Dendritic cell treated with granulocyte-macrophage colony-stimulating factor and Interleukin-4, amounts not matched to agents 40 ng/mL and 50 ng/mL, for 4 days (primary cell): ENCODE results near the gene METRNL.
"Not testable (repeated sequence)": the region's sequence is repeated elsewhere in the genome, so short reads cannot be mapped to it uniquely, and the experiment has no call there.

Experiments
- H3K27ac Mint-ChIP-seq: one replicate; pipeline ENCODE4 v1.8.0; 2022; ENCODE audit warnings: mild to moderate bottlenecking, mixed read lengths
- H3K27me3 Mint-ChIP-seq: one replicate; pipeline ENCODE4 v1.8.0; 2022; ENCODE audit warnings: mild to moderate bottlenecking, mixed read lengths
- H3K36me3 Mint-ChIP-seq: one replicate; pipeline ENCODE4 v1.8.0; 2022; ENCODE audit warnings: low read depth, mixed read lengths
- H3K4me1 Mint-ChIP-seq: one replicate; pipeline ENCODE4 v1.8.0; 2022; ENCODE audit warnings: low read depth, mixed read lengths
- H3K4me3 Mint-ChIP-seq: one replicate; pipeline ENCODE4 v1.8.0; 2022; ENCODE audit warnings: mild to moderate bottlenecking, moderate library complexity, mixed read lengths
- H3K9me3 Mint-ChIP-seq: one replicate; pipeline ENCODE4 v1.8.0; 2022; ENCODE audit warnings: mixed read lengths
- intact Hi-C: fragments of 100-400 bp; cut with micrococcal nuclease; formaldehyde crosslinking; loops from one replicate; pipeline ENCODE4 v1.15.0; 2022

The METRNL gene

DNA sequence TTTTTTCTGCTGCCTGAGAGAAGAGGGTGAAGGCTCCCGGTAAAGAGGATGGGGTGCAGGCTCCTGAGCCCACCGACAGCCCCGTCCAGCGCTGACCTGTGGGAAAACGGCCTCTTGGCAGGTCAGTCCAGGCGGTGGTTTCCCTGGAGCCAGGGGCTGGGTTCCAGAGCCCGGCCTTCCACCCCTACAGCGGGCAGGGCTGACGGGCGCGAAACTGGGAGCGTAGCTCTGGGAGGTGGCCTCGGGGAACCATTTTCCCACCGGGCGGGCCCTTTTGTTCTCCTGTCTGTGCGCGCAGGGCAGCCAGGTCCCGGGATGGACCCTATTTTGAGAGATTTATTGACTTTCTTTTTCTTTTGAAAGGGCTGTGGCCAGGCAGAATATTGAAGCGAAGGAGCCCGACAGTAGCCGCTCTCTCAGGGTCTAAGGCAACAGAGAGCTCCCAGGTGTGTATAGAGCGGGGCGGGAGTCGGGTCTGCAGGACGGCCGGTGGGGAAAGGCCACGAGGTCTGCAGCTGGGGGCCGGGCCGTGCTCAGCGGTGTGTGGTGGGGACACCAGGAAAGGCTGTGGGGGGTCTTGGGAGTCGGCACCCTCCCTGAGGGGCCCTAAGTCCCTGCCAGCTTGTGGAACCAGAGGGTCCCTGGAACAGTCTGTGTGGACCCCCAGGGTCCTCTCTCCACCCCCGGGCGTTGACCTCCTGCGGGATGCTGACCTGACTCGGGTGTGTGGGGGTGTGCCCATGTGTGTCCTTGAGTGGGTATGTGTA lies 32.3 kb downstream of the METRNL start:
- Mint-ChIP-seq H3K36me3 (no peaks in the 10 kb centered on the region), H3K9me3 (no peaks in the 10 kb centered on the region), H3K4me1 (peaks cover 58% of the 10 kb centered on the region), H3K4me3 (no peak overlapping the region), H3K27ac (peak overlapping the region; percentile 48), H3K27me3 (peaks cover 67% of the 10 kb centered on the region)
- intact Hi-C loops, result no loop called here

DNA sequence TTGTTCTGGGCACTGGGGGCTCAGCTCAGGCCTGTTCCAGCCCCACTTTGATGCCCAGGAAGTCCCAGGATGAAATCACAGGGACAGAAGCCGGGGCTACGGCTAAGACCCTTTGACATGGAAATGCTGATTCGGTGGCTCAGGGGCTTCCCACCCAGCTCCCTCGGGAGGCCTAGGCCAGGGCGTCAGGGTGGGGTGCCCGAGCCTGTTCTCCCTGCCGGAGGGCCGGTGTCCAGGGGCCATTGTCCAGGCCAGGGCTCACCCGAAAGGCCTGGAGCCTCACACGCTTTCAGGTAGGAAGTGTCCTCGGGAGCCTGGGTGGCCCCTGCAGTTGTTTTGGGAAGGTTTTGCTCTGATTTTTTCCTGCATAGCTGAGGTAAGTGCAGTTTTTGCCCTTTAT lies 34.0 kb downstream of the METRNL start:
- Mint-ChIP-seq H3K36me3 (no peaks in the 10 kb centered on the region), H3K27me3 (peaks cover 54% of the 10 kb centered on the region), H3K4me1 (peaks cover 55% of the 10 kb centered on the region), H3K4me3 (no peak overlapping the region), H3K9me3 (no peaks in the 10 kb centered on the region), H3K27ac (peak overlapping the region; percentile 48)
- intact Hi-C loops, result no loop called here

DNA sequence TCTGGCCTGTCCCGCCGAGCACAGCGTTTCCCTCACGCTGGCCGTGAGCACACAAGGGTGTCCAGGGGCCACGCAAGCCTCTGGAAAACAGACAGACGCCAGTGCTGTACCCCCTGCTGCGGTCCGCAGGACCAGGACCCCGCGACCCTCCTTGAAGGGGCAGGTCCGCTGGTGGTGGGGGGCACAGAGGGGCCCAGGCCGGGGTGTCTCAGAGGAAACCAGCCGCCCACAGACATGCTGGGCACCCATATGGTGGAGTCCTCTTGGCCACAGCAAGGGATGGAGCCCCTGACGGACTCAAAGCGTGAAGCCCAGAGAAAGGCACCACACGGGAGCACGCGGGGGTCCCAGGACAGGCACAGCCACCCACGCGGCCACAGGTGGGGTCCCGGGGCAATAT lies 34.4 kb downstream of the METRNL start:
- H3K36me3 Mint-ChIP-seq, result no peaks in the 10 kb centered on the region
- H3K4me1 Mint-ChIP-seq, result peaks cover 58% of the 10 kb centered on the region
- no peak overlapping the region for H3K4me3 Mint-ChIP-seq
- H3K27ac Mint-ChIP-seq, result peak overlapping the region; percentile 48
- no peaks in the 10 kb centered on the region for H3K9me3 Mint-ChIP-seq
- peaks cover 51% of the 10 kb centered on the region for H3K27me3 Mint-ChIP-seq
- intact Hi-C loops, result no loop called here

DNA sequence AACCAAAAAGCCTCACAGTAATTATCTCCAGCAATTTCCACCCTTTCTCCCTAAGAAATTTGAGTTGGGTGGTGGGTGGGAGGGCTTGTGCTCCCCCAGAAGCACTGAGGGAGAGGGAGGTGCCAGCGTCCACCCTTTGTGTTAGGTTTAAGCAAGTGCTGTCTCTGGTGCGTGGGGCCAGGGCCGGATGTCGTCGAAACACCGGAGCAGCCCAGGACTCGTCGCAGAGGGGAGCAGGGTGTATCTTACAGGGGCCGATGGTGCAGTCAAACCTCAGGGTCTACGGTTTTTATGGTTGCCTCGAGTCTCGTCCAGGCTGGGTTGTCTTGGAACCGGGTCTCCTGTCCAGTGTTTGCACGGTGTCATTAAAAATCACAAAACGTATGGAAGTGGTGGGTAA lies 35.3 kb downstream of the METRNL start:
- no peaks in the 10 kb centered on the region for H3K36me3 Mint-ChIP-seq
- intact Hi-C loops, result no loop called here
- peaks cover 48% of the 10 kb centered on the region for H3K27me3 Mint-ChIP-seq
- no peak overlapping the region for H3K4me3 Mint-ChIP-seq
- H3K9me3 Mint-ChIP-seq, result no peaks in the 10 kb centered on the region
- peaks cover 65% of the 10 kb centered on the region for H3K4me1 Mint-ChIP-seq
- peak overlapping the region; percentile 46 for H3K27ac Mint-ChIP-seq

DNA sequence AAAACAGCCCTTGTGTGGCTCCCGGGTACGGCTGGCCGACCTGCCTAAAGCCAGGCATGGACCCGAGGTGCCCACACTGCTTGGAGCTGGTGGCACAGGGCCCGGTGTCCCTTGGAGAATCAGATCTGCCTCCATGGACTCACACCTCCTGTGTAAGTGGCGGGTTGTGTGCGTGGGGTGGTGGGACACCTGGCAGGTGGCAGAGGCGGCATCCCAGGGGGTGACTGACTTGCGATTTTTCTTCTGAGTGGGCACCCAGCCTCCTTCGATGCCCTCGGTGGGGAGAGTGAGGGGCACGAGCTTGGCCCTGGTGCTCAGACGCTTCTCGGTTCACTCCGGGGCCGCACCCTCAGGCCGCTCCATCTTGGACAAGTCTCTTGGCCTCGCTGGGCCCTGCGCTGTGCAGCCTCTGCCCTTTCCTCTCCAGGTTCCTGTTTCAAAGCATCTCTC lies 35.8 kb downstream of the METRNL start:
- no peaks in the 10 kb centered on the region for H3K36me3 Mint-ChIP-seq
- intact Hi-C loops, result no loop called here
- no peak overlapping the region for H3K4me3 Mint-ChIP-seq
- peaks cover 66% of the 10 kb centered on the region for H3K4me1 Mint-ChIP-seq
- peak overlapping the region; percentile 43 for H3K27ac Mint-ChIP-seq
- peaks cover 44% of the 10 kb centered on the region for H3K27me3 Mint-ChIP-seq
- no peaks in the 10 kb centered on the region for H3K9me3 Mint-ChIP-seq

DNA sequence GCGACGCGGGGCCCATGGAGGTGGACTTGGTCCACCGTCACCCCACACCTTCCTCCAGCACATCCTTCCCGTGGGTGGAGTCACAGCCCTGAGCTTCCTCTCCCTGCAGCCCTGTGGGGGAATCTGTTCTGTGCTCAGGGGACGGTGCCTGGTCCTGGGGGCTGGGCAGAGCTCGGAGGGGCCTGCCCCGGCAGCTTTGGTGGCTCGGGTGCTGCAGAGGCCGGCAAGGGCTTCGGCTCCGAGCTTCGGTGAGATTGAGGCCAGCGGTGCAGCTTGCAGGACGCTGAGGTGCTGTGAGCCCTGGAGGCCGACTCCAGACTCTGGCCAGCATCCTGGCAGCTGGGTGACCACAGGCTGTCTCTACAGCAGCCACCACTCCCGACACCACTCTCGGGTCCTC lies 36.4 kb downstream of the METRNL start:
- Mint-ChIP-seq H3K27me3 (peaks cover 46% of the 10 kb centered on the region), H3K27ac (peak overlapping the region; percentile 43), H3K36me3 (no peaks in the 10 kb centered on the region), H3K9me3 (no peaks in the 10 kb centered on the region), H3K4me3 (no peak overlapping the region), H3K4me1 (peaks cover 68% of the 10 kb centered on the region)
- intact Hi-C loops, result no loop called here

DNA sequence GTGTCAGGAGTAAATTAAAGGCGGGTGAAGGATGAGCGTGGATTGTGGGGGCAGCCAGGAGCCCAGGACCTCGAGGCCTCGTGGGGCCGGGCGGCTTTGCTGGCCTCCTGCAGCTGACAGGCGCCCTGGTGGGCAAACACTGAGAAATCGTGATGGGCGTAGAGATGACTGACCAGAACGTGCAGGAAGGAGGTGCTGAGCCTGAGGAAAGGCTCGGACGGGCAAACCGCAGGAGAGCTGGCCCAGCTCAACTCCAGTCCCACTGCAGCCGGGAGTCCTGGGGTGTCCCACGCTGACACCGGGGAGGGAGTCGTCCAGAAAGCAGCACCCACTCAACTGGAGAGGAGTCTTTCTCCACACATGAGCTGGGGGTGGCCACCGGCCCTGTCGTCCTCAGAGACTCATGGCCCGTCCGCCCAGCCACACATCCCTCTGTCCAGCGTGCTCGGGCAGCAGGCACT lies 36.9 kb downstream of the METRNL start:
- Mint-ChIP-seq H3K9me3 (no peaks in the 10 kb centered on the region), H3K36me3 (no peaks in the 10 kb centered on the region), H3K4me3 (no peak overlapping the region), H3K4me1 (peaks cover 63% of the 10 kb centered on the region), H3K27me3 (peaks cover 40% of the 10 kb centered on the region), H3K27ac (peak overlapping the region; percentile 43)
- intact Hi-C loops, result no loop called here

DNA sequence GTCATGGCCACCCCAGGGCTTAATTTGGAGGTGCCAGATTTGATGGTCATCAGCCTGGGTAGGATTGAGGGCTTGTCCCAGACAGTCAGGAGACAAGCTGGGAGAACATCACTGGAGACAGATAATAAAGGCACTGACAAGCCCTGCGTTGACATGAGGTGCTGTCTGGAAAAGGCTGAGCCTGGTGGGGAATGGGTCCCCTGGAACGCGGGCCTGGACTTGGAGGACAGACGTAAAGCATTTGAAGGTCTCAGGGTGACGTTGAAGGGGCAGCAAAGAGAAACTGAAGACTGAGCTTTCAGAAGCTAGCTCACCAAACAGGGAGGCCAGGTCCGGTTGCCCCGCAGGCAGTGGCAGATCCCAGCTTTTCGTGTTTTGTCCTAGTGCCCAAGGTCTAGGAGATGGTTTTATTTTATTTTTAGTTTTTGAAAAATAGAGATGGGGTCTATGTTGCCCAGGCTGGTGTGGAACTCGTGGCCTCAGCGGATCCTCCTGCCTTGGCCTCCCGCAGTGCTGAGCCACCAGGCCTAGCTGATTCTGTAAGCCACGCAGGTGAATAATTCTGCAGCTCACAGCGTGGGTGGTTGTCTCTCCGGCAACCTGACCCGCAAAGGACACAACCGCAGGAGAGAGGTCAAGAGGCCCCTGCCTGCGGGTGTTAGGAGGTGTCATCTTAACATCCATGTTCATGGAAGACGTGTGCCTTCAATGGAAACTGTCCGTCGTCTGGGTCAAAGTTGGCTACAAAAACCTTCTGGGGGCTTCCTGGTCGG lies 37.6 kb downstream of the METRNL start:
- H3K27ac Mint-ChIP-seq, result peak overlapping the region; percentile 43
- intact Hi-C loops, result no loop called here
- H3K36me3 Mint-ChIP-seq, result no peaks in the 10 kb centered on the region
- H3K9me3 Mint-ChIP-seq, result no peaks in the 10 kb centered on the region
- H3K27me3 Mint-ChIP-seq, result peaks cover 38% of the 10 kb centered on the region
- H3K4me1 Mint-ChIP-seq, result peaks cover 69% of the 10 kb centered on the region
- H3K4me3 Mint-ChIP-seq, result no peak overlapping the region

DNA sequence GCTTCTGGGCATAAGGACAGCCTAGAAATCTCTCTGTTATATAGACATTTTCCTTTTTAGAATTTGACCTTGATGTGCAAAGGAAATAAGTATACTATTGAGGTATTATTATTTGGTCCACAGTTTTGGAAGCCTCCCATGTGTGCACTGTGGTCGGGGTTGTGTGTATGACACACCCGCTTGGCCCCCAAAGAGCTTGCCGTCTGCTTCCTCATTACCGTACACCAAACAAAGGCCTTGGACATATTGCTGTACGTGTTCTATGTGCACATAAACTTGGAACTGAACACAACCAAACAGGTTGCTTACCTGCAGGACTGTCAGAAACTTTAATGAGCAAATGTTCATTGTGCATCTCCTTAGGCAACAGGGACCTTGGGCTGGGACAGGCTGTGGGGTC lies 38.2 kb downstream of the METRNL start:
- Mint-ChIP-seq H3K4me3 (no peak overlapping the region), H3K27ac (no peak overlapping the region), H3K9me3 (no peaks in the 10 kb centered on the region), H3K36me3 (no peaks in the 10 kb centered on the region), H3K4me1 (peaks cover 74% of the 10 kb centered on the region), H3K27me3 (peaks cover 38% of the 10 kb centered on the region)
- intact Hi-C loops, result no loop called here

DNA sequence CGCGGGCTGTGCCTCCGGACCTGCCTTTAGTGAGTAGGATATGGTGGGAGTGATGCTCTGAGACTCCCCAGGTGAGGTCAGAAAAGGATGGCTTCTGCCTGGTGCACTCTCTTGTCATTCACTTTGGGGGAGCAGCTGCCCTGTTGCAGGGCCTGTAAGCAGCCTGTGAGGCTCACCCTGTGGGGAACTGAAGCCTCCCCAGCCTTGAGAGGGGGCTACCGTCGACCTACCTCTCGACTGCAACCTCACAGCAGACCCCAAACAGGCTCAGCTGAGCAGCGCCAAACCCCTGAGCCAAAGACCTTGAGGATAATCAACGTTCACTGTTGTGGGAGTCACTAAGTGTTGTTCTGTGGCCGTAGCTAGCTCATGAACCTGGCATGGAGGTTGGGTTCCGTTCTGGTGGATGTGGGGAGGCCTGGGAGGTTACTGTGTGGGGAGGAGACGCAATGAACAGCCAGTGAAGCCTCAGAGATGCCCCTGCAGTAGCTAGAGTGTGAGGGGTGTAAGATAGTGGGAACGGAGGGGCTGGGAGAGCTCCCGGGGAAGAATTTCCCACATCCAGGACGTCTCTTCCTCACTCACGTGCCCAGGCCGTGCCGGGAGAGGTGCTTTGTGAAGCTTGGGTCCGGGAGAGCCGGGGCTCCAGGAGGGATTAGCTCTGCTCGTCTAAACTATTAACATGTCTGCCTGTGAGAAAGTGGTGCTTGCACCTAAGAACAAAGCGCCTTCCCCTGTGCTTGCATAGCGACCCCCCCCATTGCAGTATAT lies 38.8 kb downstream of the METRNL start:
- H3K4me3 Mint-ChIP-seq, result no peak overlapping the region
- H3K9me3 Mint-ChIP-seq, result no peaks in the 10 kb centered on the region
- H3K27me3 Mint-ChIP-seq, result peaks cover 38% of the 10 kb centered on the region
- peaks cover 75% of the 10 kb centered on the region for H3K4me1 Mint-ChIP-seq
- H3K27ac Mint-ChIP-seq, result peak overlapping the region; percentile 21
- intact Hi-C loops, result no loop called here
- no peaks in the 10 kb centered on the region for H3K36me3 Mint-ChIP-seq

DNA sequence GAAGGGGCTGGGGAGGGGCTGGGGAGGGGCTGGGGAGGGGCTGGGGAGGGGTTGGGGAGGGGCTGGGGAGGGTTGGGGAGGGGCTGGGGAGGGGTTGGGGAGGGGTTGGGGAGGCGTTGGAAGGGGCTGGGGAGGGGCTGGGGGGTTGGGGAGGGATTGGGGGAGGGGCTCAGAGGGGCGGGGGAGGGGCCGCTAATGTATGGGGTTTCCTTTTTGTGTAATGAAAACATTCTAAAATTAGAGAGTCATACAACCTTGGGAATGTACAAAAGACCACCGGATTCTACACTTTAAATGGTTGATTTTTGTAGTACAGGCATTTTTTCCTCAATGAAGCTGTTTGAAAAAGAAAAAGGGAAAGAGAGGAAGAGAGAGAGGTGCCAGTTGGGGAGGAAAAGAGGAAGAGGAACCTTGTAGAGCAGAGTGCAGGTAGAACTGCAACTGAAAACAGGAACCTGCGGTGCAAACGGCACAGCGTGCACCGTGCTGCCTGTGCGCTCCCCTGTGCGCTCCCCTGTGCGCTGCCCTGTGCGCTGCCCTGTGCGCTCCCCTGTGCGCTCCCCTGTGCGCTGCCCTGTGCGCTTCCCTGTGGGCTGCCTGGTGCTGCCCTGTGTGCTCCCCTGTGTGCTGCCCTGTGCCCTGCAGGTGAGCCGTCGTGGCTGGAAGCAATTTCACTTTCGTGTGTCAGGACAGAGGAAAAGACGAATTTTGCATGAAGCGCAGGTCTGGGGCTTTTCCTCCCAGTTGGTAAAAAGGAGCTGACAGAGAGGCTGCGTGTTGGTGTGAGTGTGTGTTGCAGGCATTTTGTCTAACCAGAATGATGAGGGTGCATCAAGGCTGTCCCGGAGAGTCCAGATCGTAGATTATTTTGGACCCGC lies 40.8 kb downstream of the METRNL start:
- peaks cover 90% of the 10 kb centered on the region for H3K4me1 Mint-ChIP-seq
- intact Hi-C loops, result no loop called here
- no peaks in the 10 kb centered on the region for H3K36me3 Mint-ChIP-seq
- H3K27me3 Mint-ChIP-seq, result peaks cover 40% of the 10 kb centered on the region
- H3K27ac Mint-ChIP-seq, result peak overlapping the region; percentile 56
- H3K4me3 Mint-ChIP-seq, result peak overlapping the region; percentile 13
- H3K9me3 Mint-ChIP-seq, result no peaks in the 10 kb centered on the region

DNA sequence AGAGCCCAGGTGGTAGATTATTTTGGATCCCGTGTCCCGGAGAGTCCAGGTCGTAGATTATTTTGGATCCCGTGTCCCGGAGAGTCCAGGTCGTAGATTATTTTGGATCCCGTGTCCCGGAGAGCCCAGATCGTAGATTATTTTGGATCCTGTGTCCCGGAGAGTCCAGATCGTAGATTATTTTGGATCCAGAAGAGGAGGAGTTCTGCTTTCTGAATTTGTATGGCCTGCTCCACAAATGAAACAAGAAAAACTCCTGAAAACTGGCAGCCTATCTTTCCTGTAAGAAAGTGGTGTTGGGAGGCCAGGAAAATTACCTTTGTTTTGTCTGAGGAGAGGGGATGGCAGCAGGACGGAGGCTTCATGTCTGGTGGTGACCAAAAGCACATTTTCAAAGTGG lies 42.1 kb downstream of the METRNL start:
- peaks cover 30% of the 10 kb centered on the region for H3K27me3 Mint-ChIP-seq
- peaks cover 90% of the 10 kb centered on the region for H3K4me1 Mint-ChIP-seq
- H3K9me3 Mint-ChIP-seq, H3K36me3 Mint-ChIP-seq, H3K4me3 Mint-ChIP-seq, intact Hi-C loops: not testable (repeated sequence)
- peak overlapping the region; percentile 65 for H3K27ac Mint-ChIP-seq
